Liver (tissue), 9 donors: ENCODE data around the gene RNASE8. TPM values are rescaled to one million over a fixed set of nuclear protein-coding genes. Genes with fewer than 3 reads are reported as not detected.

Experiments
- DNase-seq: peaks from one replicate; pipeline ENCODE4 v3.0.0-alpha.2; 2017; ENCODE audit warnings: low spot score
- H3K27ac ChIP-seq, 2 donors: one replicate each; pipeline ENCODE4 v1.7.0; 2013; ENCODE audit warnings: inconsistent platforms in 2 of 2, low read length in 2 of 2, control low read depth in 1 of 2, low read depth in 1 of 2, mild to moderate bottlenecking in 1 of 2
- H3K27me3 ChIP-seq, 4 donors: one replicate each; pipeline versions ENCODE4 v1.6.1 to v1.7.0; 2013; ENCODE audit warnings: low read length in 3 of 4, inconsistent platforms in 1 of 4, mild to moderate bottlenecking in 1 of 4, moderate library complexity in 1 of 4; ENCODE audit not compliant: control insufficient read depth in 4 of 4, insufficient read depth in 4 of 4
- H3K36me3 ChIP-seq, 4 donors: one replicate each; pipeline versions ENCODE4 v1.6.1 to v1.7.0; 2013; ENCODE audit warnings: low read length in 3 of 4, mild to moderate bottlenecking in 3 of 4, low read depth in 1 of 4, moderate library complexity in 1 of 4; ENCODE audit not compliant: control insufficient read depth in 4 of 4, insufficient read depth in 3 of 4
- H3K4me1 ChIP-seq, 4 donors: one replicate each; pipeline versions ENCODE4 v1.6.1 to v1.7.0; 2013; ENCODE audit warnings: low read length in 3 of 4, mild to moderate bottlenecking in 3 of 4, moderate library complexity in 1 of 4; ENCODE audit not compliant: control insufficient read depth in 4 of 4, insufficient read depth in 4 of 4
- H3K4me3 ChIP-seq, 3 donors: one replicate each; pipeline versions ENCODE4 v1.6.1 to v1.7.0; 2013; ENCODE audit warnings: low read length in 3 of 3, control low read depth in 1 of 3, low read depth in 1 of 3, mild to moderate bottlenecking in 1 of 3
- H3K9ac ChIP-seq, 2 donors: one replicate each; pipeline ENCODE4 v1.7.0; 2013; ENCODE audit warnings: low read length in 2 of 2, mild to moderate bottlenecking in 2 of 2, moderate library complexity in 2 of 2, control low read depth in 1 of 2, low read depth in 1 of 2
- H3K9me3 ChIP-seq, 4 donors: one replicate each; pipeline versions ENCODE4 v1.6.1 to v1.7.0; 2013; ENCODE audit warnings: low read length in 3 of 4; ENCODE audit not compliant: control insufficient read depth in 4 of 4
- ATF3 ChIP-seq: IDR thresholded peaks from 2 replicates; pipeline ENCODE4 v1.6.1; 2016; ENCODE audit warnings: antibody characterized with exemption
- EGR1 ChIP-seq, 2 donors: IDR thresholded peaks; 2 replicates each; pipeline ENCODE4 v1.6.1; 2016 to 2018; ENCODE audit warnings: antibody characterized with exemption in 2 of 2, low read depth in 2 of 2
- GABPA ChIP-seq, 2 donors: IDR thresholded peaks in 1 of 2; conservative IDR thresholded peaks in 1 of 2; 2 replicates each; pipeline ENCODE4 v1.6.1; 2016; ENCODE audit warnings: antibody characterized with exemption in 2 of 2, mild to moderate bottlenecking in 1 of 2, moderate library complexity in 1 of 2
- HNF4A ChIP-seq, 2 donors: conservative IDR thresholded peaks; 2 replicates each; pipeline ENCODE4 v1.6.1; 2016; ENCODE audit warnings: antibody characterized with exemption in 2 of 2, mild to moderate bottlenecking in 2 of 2
- HNF4G ChIP-seq: IDR thresholded peaks from 2 replicates; pipeline ENCODE4 v1.6.1; 2016; ENCODE audit warnings: antibody characterized with exemption
- JUND ChIP-seq, 2 donors: IDR thresholded peaks; 2 replicates each; pipeline ENCODE4 v1.6.1; 2016; ENCODE audit warnings: antibody characterized with exemption in 2 of 2
- MAX ChIP-seq: IDR thresholded peaks from 2 replicates; pipeline ENCODE4 v1.6.1; 2016; ENCODE audit warnings: antibody characterized with exemption
- RXRA ChIP-seq, 2 donors: IDR thresholded peaks; 2 replicates each; pipeline ENCODE4 v1.6.1; 2017 to 2018; ENCODE audit warnings: antibody characterized with exemption in 2 of 2, mild to moderate bottlenecking in 1 of 2
- SP1 ChIP-seq: IDR thresholded peaks from 2 replicates; pipeline ENCODE4 v1.6.1; 2018; ENCODE audit warnings: antibody characterized with exemption, mild to moderate bottlenecking
- TAF1 ChIP-seq: conservative IDR thresholded peaks from 2 replicates; pipeline ENCODE4 v1.6.1; 2016; ENCODE audit warnings: antibody characterized with exemption, mild to moderate bottlenecking
- WGBS: extraction: QIAGEN DNeasy Blood & Tissue Kit; methylation state at CpG from one replicate; pipeline ENCODE4 v1.1.7; 2013; 5-methylcytosine and 5-hydroxymethylcytosine counted together
- polyA plus RNA-seq, 2 donors: library from polyadenylated mRNA; stranded (reverse) in 1 of 2; unstranded in 1 of 2; fragments of 200-250 nt in 1 of 2; fragments of >200 nt in 1 of 2; fragmentation: Nextera tagmentation in 1 of 2; extraction: Ambion mirVana in 1 of 2; gene quantifications; one replicate each; pipeline versions ENCODE4 v1.2.1 to v1.2.3, GENCODE V29; 2013 to 2015
- total RNA-seq, 2 donors: library from RNA; depleted of rRNA; stranded (reverse); fragments of >200 nt; gene quantifications; one replicate each; pipeline ENCODE4 v1.2.3, GENCODE V29; 2014
- TF ChIP-seq, protein P1 (sequence below): IDR thresholded peaks from 2 replicates; pipeline ENCODE4 v1.6.1; 2016; ENCODE audit warnings: antibody characterized with exemption
- TF ChIP-seq, protein P2 (sequence below): fragments of 150-350 bp; IDR thresholded peaks from 2 replicates; pipeline ENCODE4 v1.5.1; 2017; ENCODE audit warnings: improper control_type of control experiment, low read depth, low read length; ENCODE audit not compliant: missing input control
- donor health status: healthy.
- donor health status: healthy.
- donor health status: healthy.
- donor health status: healthy.
- donor health status: healthy.

RNASE8 gene
- total and polyA plus RNA-seq, 4 donors: not detected

GRCh38 chr14:21071225-21072030 lies 13.8 kb downstream of the RNASE8 start (continued):
- no peak for TF ChIP-seq HNF4G

DNA sequence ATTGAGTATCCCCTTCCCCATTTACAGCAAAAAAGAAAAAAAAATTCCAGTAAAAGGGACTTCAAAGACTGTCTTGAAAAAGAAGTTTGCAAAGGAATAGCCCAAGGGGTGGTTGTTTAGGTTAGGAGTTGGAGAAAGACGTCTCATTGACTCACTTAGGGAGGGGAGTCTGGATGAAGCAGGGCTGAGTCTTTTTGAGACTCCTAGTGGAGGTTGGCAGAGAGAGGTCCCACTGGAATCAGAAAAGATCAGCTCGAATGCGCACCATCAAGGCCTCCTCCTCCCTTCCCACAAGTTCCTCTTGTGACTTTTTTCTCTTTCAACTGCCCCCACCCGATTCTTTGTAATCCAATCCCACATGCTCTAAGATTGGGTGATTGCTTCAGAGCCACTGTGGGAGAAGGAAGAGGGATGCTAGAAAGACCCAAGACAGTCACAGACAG lies 14.4 kb downstream of the RNASE8 start:
- H3K9ac ChIP-seq: no peak overlapping the region
- H3K4me3 ChIP-seq: peak overlapping the region in 1 of 3 donors; percentile 83
- H3K27ac ChIP-seq: peak overlapping the region; percentile 62 to 85
- TF ChIP-seq, protein P1, sequence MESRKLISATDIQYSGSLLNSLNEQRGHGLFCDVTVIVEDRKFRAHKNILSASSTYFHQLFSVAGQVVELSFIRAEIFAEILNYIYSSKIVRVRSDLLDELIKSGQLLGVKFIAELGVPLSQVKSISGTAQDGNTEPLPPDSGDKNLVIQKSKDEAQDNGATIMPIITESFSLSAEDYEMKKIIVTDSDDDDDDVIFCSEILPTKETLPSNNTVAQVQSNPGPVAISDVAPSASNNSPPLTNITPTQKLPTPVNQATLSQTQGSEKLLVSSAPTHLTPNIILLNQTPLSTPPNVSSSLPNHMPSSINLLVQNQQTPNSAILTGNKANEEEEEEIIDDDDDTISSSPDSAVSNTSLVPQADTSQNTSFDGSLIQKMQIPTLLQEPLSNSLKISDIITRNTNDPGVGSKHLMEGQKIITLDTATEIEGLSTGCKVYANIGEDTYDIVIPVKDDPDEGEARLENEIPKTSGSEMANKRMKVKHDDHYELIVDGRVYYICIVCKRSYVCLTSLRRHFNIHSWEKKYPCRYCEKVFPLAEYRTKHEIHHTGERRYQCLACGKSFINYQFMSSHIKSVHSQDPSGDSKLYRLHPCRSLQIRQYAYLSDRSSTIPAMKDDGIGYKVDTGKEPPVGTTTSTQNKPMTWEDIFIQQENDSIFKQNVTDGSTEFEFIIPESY: no peak
- TF ChIP-seq EGR1 (IDR thresholded peaks at IDR 0.05; ENCODE audit: low read depth in 2 of 2) (no peak), RXRA (IDR thresholded peaks at IDR 0.05) (no peak), JUND (IDR thresholded peaks at IDR 0.05) (no peak), TAF1 (no peak)
- TF ChIP-seq, protein P2, sequence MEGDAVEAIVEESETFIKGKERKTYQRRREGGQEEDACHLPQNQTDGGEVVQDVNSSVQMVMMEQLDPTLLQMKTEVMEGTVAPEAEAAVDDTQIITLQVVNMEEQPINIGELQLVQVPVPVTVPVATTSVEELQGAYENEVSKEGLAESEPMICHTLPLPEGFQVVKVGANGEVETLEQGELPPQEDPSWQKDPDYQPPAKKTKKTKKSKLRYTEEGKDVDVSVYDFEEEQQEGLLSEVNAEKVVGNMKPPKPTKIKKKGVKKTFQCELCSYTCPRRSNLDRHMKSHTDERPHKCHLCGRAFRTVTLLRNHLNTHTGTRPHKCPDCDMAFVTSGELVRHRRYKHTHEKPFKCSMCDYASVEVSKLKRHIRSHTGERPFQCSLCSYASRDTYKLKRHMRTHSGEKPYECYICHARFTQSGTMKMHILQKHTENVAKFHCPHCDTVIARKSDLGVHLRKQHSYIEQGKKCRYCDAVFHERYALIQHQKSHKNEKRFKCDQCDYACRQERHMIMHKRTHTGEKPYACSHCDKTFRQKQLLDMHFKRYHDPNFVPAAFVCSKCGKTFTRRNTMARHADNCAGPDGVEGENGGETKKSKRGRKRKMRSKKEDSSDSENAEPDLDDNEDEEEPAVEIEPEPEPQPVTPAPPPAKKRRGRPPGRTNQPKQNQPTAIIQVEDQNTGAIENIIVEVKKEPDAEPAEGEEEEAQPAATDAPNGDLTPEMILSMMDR: no peak
- no peaks in the 10 kb centered on the region for H3K9me3 ChIP-seq
- no peaks in the 10 kb centered on the region for H3K27me3 ChIP-seq
- no peak for DNase-seq
- H3K4me1 ChIP-seq: peaks cover 9 to 53% (median 40%) of the 10 kb centered on the region in 4 donors
- H3K36me3 ChIP-seq: peaks cover 5 to 22% (median 13%) of the 10 kb centered on the region in 4 donors
- 57% methylated on average over 4 of the region's 4 CpGs for WGBS

DNA sequence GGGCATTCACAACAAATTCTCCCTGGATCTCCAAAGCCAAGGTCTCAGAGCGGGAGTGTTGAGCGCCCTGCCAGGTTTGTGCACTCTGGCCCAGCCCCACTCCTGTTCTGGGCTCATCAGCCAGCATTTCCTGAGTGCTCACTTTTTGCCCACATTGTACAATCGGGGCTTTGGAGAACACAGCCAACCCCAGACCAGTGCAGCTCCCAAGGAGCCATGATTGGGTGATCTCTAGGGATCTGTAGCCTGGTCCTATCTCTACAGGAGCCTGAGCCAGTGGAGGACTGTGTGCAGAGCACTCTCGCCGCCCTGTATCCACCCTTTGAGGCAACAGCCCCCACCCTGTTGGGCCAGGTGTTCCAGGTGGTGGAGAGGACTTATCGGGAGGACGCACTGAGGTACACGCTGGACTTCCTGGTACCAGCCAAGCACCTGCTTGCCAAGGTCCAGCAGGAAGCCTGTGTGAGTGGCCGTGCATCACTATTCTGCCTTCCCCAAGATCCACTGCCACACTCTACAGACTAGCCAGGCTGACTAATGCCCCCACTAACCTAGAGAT lies 15.2 kb downstream of the RNASE8 start:
- no peak for TF ChIP-seq EGR1 (IDR thresholded peaks at IDR 0.05; ENCODE audit: low read depth in 2 of 2)
- no peak for TF ChIP-seq JUND (IDR thresholded peaks at IDR 0.05)
- TF ChIP-seq RXRA (IDR thresholded peaks at IDR 0.05): no peak
- no peak for TF ChIP-seq HNF4A (conservative IDR thresholded peaks at IDR 0.05)
- no peak for TF ChIP-seq HNF4G
- no peak for TF ChIP-seq ATF3
- no peak for TF ChIP-seq SP1
- no peak for TF ChIP-seq MAX
- no peak for TF ChIP-seq TAF1
- TF ChIP-seq GABPA (IDR thresholded peaks at IDR 0.05 in 1 of 2, conservative IDR thresholded peaks at IDR 0.05 in 1 of 2): no peak
- TF ChIP-seq, protein P1: no peak
- H3K9me3 ChIP-seq: no peaks in the 10 kb centered on the region
- no peak for DNase-seq
- WGBS: 77% methylated on average over 9 of the region's 9 CpGs
- H3K27me3 ChIP-seq: no peaks in the 10 kb centered on the region
- H3K4me3 ChIP-seq: no peak overlapping the region
- H3K9ac ChIP-seq: no peak overlapping the region
- H3K27ac ChIP-seq: peak overlapping the region in 1 of 2 donors; percentile 62
- peaks cover 5 to 27% (median 13%) of the 10 kb centered on the region in 4 donors for H3K36me3 ChIP-seq
- peaks cover 9 to 45% (median 34%) of the 10 kb centered on the region in 4 donors for H3K4me1 ChIP-seq
